Measurements from ENCODE around the gene NXN. TPM values are rescaled to one million over a fixed set of nuclear protein-coding genes. Genes with fewer than 3 reads are reported as not detected.
"Not testable (repeated sequence)": the region's sequence is repeated elsewhere in the genome, so short reads cannot be mapped to it uniquely, and the experiment has no call there.

Gene NXN
- total RNA-seq, 1 experiment from 2014 or later, result 126 TPM

GRCh38 chr17:838486-838885 is 141.1 kb downstream of the NXN start:
- no peaks in the 10 kb centered on the region for H3K27me3 ChIP-seq (ENCODE audit: control insufficient read depth, insufficient read depth, low read length)
- no peak overlapping the region for H3K27ac ChIP-seq (ENCODE audit: low read length)
- no peaks in the 10 kb centered on the region for H3K9me3 ChIP-seq (ENCODE audit: control insufficient read depth, insufficient read depth, low read depth, low read length)
- CTCF ChIA-PET, result interaction anchor here (0.6 kb wide), 1 partner anchor 179 kb away, joined by 5 read pairs; no protein-coding TSS in a partner anchor
- in situ Hi-C loops (cut with HindIII; ENCODE audit: low pct_unique_long_range_greater_than_20kb, low sequenced_read_pairs), result no loop called here
- H3K4me3 ChIP-seq (ENCODE audit: low read depth in 2 of 2, low read length in 2 of 2), result no peak overlapping the region
- intact Hi-C loops (cut with micrococcal nuclease; ENCODE audit: unreplicated experiment), result no loop called here
- DNase-seq (ENCODE audit: low read depth, low spot score), result no peak
- peaks cover 4% of the 10 kb centered on the region for H3K4me1 ChIP-seq (ENCODE audit: control insufficient read depth, insufficient read depth, low read length)
- no peaks in the 10 kb centered on the region for H3K36me3 ChIP-seq (ENCODE audit: control insufficient read depth, insufficient read depth, low read length)
- POLR2A ChIA-PET, result no interaction called here
- TF ChIP-seq POLR2AphosphoS5 (IDR thresholded peaks at IDR 0.05; ENCODE audit: low read depth, low read length), result no peak
- no peak for TF ChIP-seq SIN3A (IDR thresholded peaks at IDR 0.05; ENCODE audit: borderline replicate concordance, insufficient read depth, low read depth, low read length)
- no peak for TF ChIP-seq CTCF (IDR thresholded peaks at IDR 0.05)
- TF ChIP-seq REST (IDR thresholded peaks at IDR 0.05; ENCODE audit: insufficient read depth in 1 of 2, low read depth in 2 of 2, low read length in 1 of 2), result no peak
- TF ChIP-seq TCF7L2 (IDR thresholded peaks at IDR 0.05; ENCODE audit: low read depth, low read length), result no peak
- BruUV-seq (replicated peaks), result no TSS peak
- no peak for ATAC-seq

- Histone ChIP-seq H3K9me3 (ENCODE audit: control insufficient read depth, insufficient read depth, low read depth, low read length) (no peaks in the 10 kb centered on the region), H3K36me3 (ENCODE audit: control insufficient read depth, insufficient read depth, low read length) (no peaks in the 10 kb centered on the region), H3K27me3 (ENCODE audit: control insufficient read depth, insufficient read depth, low read length) (no peaks in the 10 kb centered on the region), H3K27ac (ENCODE audit: low read length) (no peak overlapping the region), H3K4me1 (ENCODE audit: control insufficient read depth, insufficient read depth, low read length) (peaks cover 4% of the 10 kb centered on the region), H3K4me3 (ENCODE audit: low read depth in 2 of 2, low read length in 2 of 2) (no peak overlapping the region)
- intact Hi-C loops (cut with micrococcal nuclease; ENCODE audit: unreplicated experiment), result no loop called here
- ATAC-seq (no peak), DNase-seq (ENCODE audit: low read depth, low spot score) (no peak)
- ChIA-PET CTCF (no interaction called here), POLR2A (no interaction called here)
- BruUV-seq (replicated peaks), result no TSS peak
- in situ Hi-C loops (cut with HindIII; ENCODE audit: low pct_unique_long_range_greater_than_20kb, low sequenced_read_pairs), result no loop called here
- TF ChIP-seq TCF7L2 (IDR thresholded peaks at IDR 0.05; ENCODE audit: low read depth, low read length) (no peak), REST (IDR thresholded peaks at IDR 0.05; ENCODE audit: insufficient read depth in 1 of 2, low read depth in 2 of 2, low read length in 1 of 2) (no peak), CTCF (IDR thresholded peaks at IDR 0.05) (no peak), SIN3A (IDR thresholded peaks at IDR 0.05; ENCODE audit: borderline replicate concordance, insufficient read depth, low read depth, low read length) (no peak), POLR2AphosphoS5 (IDR thresholded peaks at IDR 0.05; ENCODE audit: low read depth, low read length) (no peak)
Observed at GRCh38 chr17:836151-836550, 143.4 kb downstream of the NXN start.

GRCh38 chr17:835721-836120 is 143.9 kb downstream of the NXN start:
- H3K9me3 ChIP-seq (ENCODE audit: control insufficient read depth, insufficient read depth, low read depth, low read length); CTCF ChIA-PET; POLR2A ChIA-PET; DNase-seq (ENCODE audit: low read depth, low spot score); H3K27me3 ChIP-seq (ENCODE audit: control insufficient read depth, insufficient read depth, low read length); H3K36me3 ChIP-seq (ENCODE audit: control insufficient read depth, insufficient read depth, low read length); H3K4me3 ChIP-seq (ENCODE audit: low read depth in 2 of 2, low read length in 2 of 2); H3K27ac ChIP-seq (ENCODE audit: low read length); BruUV-seq (replicated peaks); intact Hi-C loops (cut with micrococcal nuclease; ENCODE audit: unreplicated experiment); in situ Hi-C loops (cut with HindIII; ENCODE audit: low pct_unique_long_range_greater_than_20kb, low sequenced_read_pairs); H3K4me1 ChIP-seq (ENCODE audit: control insufficient read depth, insufficient read depth, low read length); ATAC-seq: not testable (repeated sequence)

All from Panc1 (cell line).